Gastrocnemius medialis (tissue), 4 donors: Measurements from ENCODE around the gene ZBTB7C. TPM values are rescaled to one million over a fixed set of nuclear protein-coding genes. Genes with fewer than 3 reads are reported as not detected.

Source experiments
- ATAC-seq, 2 donors: fragments of 150-250 bp; one replicate each; pipeline ENCODE4 v1.9.1; 2016
- DNase-seq, 2 donors: peaks; one replicate each; pipeline ENCODE4 v3.0.0-alpha.2; 2019
- H3K27ac ChIP-seq, 4 donors: fragments of 200-600 bp; sonication (generic); 1 replicate in 1 of 4; 2 replicates in 3 of 4; pipeline ENCODE4 v1.5.1; 2016 to 2018; ENCODE audit warnings: mild to moderate bottlenecking in 2 of 4, moderate library complexity in 1 of 4
- H3K27me3 ChIP-seq, 3 donors: fragments of 200-600 bp; sonication (generic) in 2 of 3; 1 replicate in 1 of 3; 2 replicates in 2 of 3; pipeline versions ENCODE4 v1.5.1 to v1.6.0; 2016 to 2019; ENCODE audit warnings: mild to moderate bottlenecking in 1 of 3, moderate library complexity in 1 of 3
- H3K36me3 ChIP-seq, 2 donors: fragments of 200-600 bp; sonication (generic) in 1 of 2; one replicate each; pipeline ENCODE4 v1.5.1; 2017 to 2018
- H3K4me1 ChIP-seq, 2 donors: fragments of 200-600 bp; sonication (generic) in 1 of 2; one replicate each; pipeline ENCODE4 v1.5.1; 2016 to 2017; ENCODE audit warnings: mild to moderate bottlenecking in 2 of 2
- H3K4me3 ChIP-seq, 4 donors: fragments of 200-600 bp; sonication (generic) in 3 of 4; 1 replicate in 1 of 4; 2 replicates in 3 of 4; pipeline ENCODE4 v1.5.1; 2016 to 2019; ENCODE audit warnings: mild to moderate bottlenecking in 2 of 4
- H3K9me3 ChIP-seq, 3 donors: fragments of 200-600 bp; sonication (generic) in 2 of 3; 1 replicate in 1 of 3; 2 replicates in 2 of 3; pipeline ENCODE4 v1.5.1; 2016 to 2019
- POLR2A ChIP-seq, 2 donors: fragments of 450-650 bp; IDR thresholded peaks; one replicate each; pipeline ENCODE4 v1.6.1; 2017; ENCODE audit warnings: antibody characterized with exemption in 2 of 2, mild to moderate bottlenecking in 2 of 2, moderate library complexity in 2 of 2
- in situ Hi-C, 4 donors: fragments of 200-750 bp; cut with MboI; loops; one replicate each; pipeline versions ENCODE4 v1.15.0 to v1.8.0; 2017; ENCODE audit warnings: low sequenced_read_pairs in 4 of 4
- intact Hi-C: fragments of 100-400 bp; cut with DNase I; formaldehyde crosslinking; loops from one replicate; pipeline ENCODE4 v1.15.1; 2023; ENCODE audit warnings: low total_unique reads
- total RNA-seq, 4 donors: library from RNA; depleted of rRNA; stranded (reverse); fragments of >200 nt; gene quantifications; one replicate each; pipeline versions ENCODE4 v1.1.0 to v1.2.3, GENCODE V29; 2016
- TF ChIP-seq, protein P1 (sequence below), 5 experiments: fragments of 450-650 bp in 3 of 5; fragments of 200-600 bp in 2 of 5; sonication (generic) in 2 of 5; IDR thresholded peaks in 4 of 5; conservative IDR thresholded peaks in 1 of 5; 1 replicate in 4 of 5; 2 replicates in 1 of 5; pipeline ENCODE4 v1.5.1; 2016 to 2019; ENCODE audit warnings: antibody characterized with exemption in 5 of 5, mild to moderate bottlenecking in 3 of 5, moderate library complexity in 3 of 5

Gene ZBTB7C
- total RNA-seq, 4 donors from 2014 or later, result 0.53 to 12.3 (median 1.1) TPM

DNA sequence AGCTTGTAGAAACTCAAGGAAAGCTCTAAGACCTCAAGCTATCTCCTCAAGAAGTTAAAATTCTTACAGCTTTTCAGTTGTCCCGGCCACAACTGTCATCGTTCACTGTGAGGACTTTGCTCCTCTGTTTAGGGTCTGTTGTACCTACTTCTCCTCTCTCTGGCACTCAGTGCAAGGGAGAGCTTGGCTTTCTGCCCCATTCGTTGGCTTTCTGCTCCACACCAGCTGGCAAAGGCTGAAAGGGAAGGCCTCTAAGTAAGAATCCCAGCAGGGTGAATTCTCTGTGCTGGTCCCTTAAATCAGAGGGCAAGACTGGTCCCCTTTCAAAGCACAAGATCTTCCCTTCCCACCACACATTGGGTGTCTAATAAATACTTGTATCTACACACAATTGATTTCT lies 17.3 kb downstream of the ZBTB7C start:
- no peaks in the 10 kb centered on the region for H3K4me1 ChIP-seq
- H3K27me3 ChIP-seq, result no peaks in the 10 kb centered on the region
- DNase-seq (no peak), ATAC-seq (no peak)
- no peak overlapping the region for H3K27ac ChIP-seq
- no peak overlapping the region for H3K4me3 ChIP-seq
- in situ Hi-C loops, result no loop called here
- no peaks in the 10 kb centered on the region for H3K36me3 ChIP-seq
- intact Hi-C loops, result no loop called here
- TF ChIP-seq POLR2A (IDR thresholded peaks at IDR 0.05), result no peak
- TF ChIP-seq, protein P1, sequence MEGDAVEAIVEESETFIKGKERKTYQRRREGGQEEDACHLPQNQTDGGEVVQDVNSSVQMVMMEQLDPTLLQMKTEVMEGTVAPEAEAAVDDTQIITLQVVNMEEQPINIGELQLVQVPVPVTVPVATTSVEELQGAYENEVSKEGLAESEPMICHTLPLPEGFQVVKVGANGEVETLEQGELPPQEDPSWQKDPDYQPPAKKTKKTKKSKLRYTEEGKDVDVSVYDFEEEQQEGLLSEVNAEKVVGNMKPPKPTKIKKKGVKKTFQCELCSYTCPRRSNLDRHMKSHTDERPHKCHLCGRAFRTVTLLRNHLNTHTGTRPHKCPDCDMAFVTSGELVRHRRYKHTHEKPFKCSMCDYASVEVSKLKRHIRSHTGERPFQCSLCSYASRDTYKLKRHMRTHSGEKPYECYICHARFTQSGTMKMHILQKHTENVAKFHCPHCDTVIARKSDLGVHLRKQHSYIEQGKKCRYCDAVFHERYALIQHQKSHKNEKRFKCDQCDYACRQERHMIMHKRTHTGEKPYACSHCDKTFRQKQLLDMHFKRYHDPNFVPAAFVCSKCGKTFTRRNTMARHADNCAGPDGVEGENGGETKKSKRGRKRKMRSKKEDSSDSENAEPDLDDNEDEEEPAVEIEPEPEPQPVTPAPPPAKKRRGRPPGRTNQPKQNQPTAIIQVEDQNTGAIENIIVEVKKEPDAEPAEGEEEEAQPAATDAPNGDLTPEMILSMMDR (IDR thresholded peaks at IDR 0.05 in 4 of 5, conservative IDR thresholded peaks at IDR 0.05 in 1 of 5), result no peak
- H3K9me3 ChIP-seq, result no peaks in the 10 kb centered on the region

DNA sequence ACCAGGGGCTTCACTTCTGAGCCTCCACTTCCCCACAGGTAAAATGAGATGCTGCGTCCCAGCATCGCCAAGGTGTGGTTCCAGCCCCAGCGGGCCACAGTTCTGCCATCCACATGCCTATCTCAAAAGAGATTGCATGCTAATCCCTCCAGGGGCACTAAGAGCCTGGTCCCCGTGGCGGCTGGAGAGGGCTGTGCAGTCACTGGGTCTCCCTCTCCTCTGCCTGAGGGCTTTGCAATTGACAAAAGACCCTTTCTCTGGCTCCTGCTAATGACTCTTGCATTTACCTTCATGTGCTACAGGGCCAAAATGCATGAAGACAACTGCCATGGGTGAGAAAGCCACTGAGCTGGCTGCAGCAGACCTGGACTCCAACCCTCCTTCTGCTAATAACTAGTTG lies 18.5 kb downstream of the ZBTB7C start:
- in situ Hi-C loops (no loop called here), intact Hi-C loops (no loop called here)
- H3K27me3 ChIP-seq, result no peaks in the 10 kb centered on the region
- no peaks in the 10 kb centered on the region for H3K4me1 ChIP-seq
- no peak overlapping the region for H3K27ac ChIP-seq
- H3K4me3 ChIP-seq, result no peak overlapping the region
- DNase-seq, result no peak
- no peaks in the 10 kb centered on the region for H3K9me3 ChIP-seq
- ATAC-seq, result no peak
- H3K36me3 ChIP-seq, result no peaks in the 10 kb centered on the region
- no peak for TF ChIP-seq POLR2A (IDR thresholded peaks at IDR 0.05)
- TF ChIP-seq, protein P1 (IDR thresholded peaks at IDR 0.05 in 4 of 5, conservative IDR thresholded peaks at IDR 0.05 in 1 of 5), result no peak

DNA sequence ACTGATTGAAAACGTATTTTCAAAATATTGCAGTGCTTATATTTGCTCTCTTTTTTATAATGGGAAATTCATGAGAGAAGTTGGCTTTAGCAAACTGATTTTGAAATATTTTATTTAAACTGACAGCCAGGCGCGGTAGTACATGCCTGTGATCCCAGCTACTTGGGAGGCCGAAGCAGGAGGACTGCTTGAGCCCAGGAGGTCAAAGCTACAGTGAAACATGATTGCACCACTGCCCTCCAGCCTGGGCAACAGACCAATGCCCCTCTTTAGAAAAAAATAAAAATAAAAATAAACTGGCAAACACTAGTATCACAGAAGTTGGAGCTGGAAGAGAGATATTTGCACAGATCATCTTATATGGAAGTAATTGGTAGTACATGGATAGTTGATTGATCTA lies 20.7 kb downstream of the ZBTB7C start:
- intact Hi-C loops (no loop called here), in situ Hi-C loops (no loop called here)
- Histone ChIP-seq H3K36me3 (no peaks in the 10 kb centered on the region), H3K9me3 (no peaks in the 10 kb centered on the region), H3K27ac (no peak overlapping the region), H3K4me1 (no peaks in the 10 kb centered on the region), H3K27me3 (no peaks in the 10 kb centered on the region), H3K4me3 (no peak overlapping the region)
- ATAC-seq (no peak), DNase-seq (no peak)
- TF ChIP-seq POLR2A (IDR thresholded peaks at IDR 0.05), result no peak
- TF ChIP-seq, protein P1 (IDR thresholded peaks at IDR 0.05 in 4 of 5, conservative IDR thresholded peaks at IDR 0.05 in 1 of 5), result no peak

- intact Hi-C loops, result no loop called here
- Histone ChIP-seq H3K36me3 (no peaks in the 10 kb centered on the region), H3K27ac (no peak overlapping the region), H3K9me3 (no peaks in the 10 kb centered on the region), H3K4me1 (no peaks in the 10 kb centered on the region), H3K27me3 (no peaks in the 10 kb centered on the region), H3K4me3 (no peak overlapping the region)
- in situ Hi-C loops, result no loop called here
- TF ChIP-seq, protein P1 (IDR thresholded peaks at IDR 0.05 in 4 of 5, conservative IDR thresholded peaks at IDR 0.05 in 1 of 5), result no peak
- TF ChIP-seq POLR2A (IDR thresholded peaks at IDR 0.05), result no peak
- DNase-seq (no peak), ATAC-seq (no peak)
Measured at GRCh38 chr18:48387300-48387699, 21.9 kb downstream of the ZBTB7C start.

GRCh38 chr18:48385596-48385995 lies 23.6 kb downstream of the ZBTB7C start:
- no peaks in the 10 kb centered on the region for H3K27me3 ChIP-seq
- H3K36me3 ChIP-seq, result no peaks in the 10 kb centered on the region
- H3K4me3 ChIP-seq, result no peak overlapping the region
- DNase-seq (no peak), ATAC-seq (no peak)
- no peak overlapping the region for H3K27ac ChIP-seq
- TF ChIP-seq, protein P1 (IDR thresholded peaks at IDR 0.05 in 4 of 5, conservative IDR thresholded peaks at IDR 0.05 in 1 of 5), result no peak
- no peak for TF ChIP-seq POLR2A (IDR thresholded peaks at IDR 0.05)
- no peaks in the 10 kb centered on the region for H3K9me3 ChIP-seq
- in situ Hi-C loops, result no loop called here
- H3K4me1 ChIP-seq, result no peaks in the 10 kb centered on the region
- intact Hi-C loops, result no loop called here
